GM12865 (cell line): ENCODE results near the gene OTOR.

Experiments used
- DNase-seq: peaks from one replicate; pipeline ENCODE4 v3.0.0; 2010; ENCODE audit warnings: low read depth
- H3K4me3 ChIP-seq: 2 replicates; pipeline ENCODE4 v1.5.1; 2011; ENCODE audit warnings: mild to moderate bottlenecking, low read depth, low read length, control low read depth
- CTCF ChIP-seq: IDR thresholded peaks from 2 replicates; pipeline ENCODE4 v1.5.1; 2011; ENCODE audit warnings: low read length, control low read depth, low read depth, inconsistent platforms; ENCODE audit not compliant: insufficient read depth; ENCODE audit errors: missing control alignments

Gene OTOR

GRCh38 chr20:16745204-16745603 is 3.0 kb upstream of the OTOR start:
- no peak overlapping the region for H3K4me3 ChIP-seq
- no peak for TF ChIP-seq CTCF
- DNase-seq: no peak

- no peak for DNase-seq
- no peak overlapping the region for H3K4me3 ChIP-seq
- no peak for TF ChIP-seq CTCF
Observed at GRCh38 chr20:16747291-16747811, 807 bp upstream of the OTOR start.

GRCh38 chr20:16749573-16749972 is 1.4 kb downstream of the OTOR start:
- no peak for TF ChIP-seq CTCF
- no peak overlapping the region for H3K4me3 ChIP-seq
- DNase-seq: no peak

- DNase-seq: no peak
- TF ChIP-seq CTCF: no peak
- H3K4me3 ChIP-seq: no peak overlapping the region
Observed at GRCh38 chr20:16752082-16752481, 3.9 kb downstream of the OTOR start.

- no peak for DNase-seq
- H3K4me3 ChIP-seq: no peak overlapping the region
- TF ChIP-seq CTCF: no peak
Observed at GRCh38 chr20:16752901-16753300, 4.7 kb downstream of the OTOR start.

GRCh38 chr20:16758454-16759180 is 10.5 kb downstream of the OTOR start:
- no peak for DNase-seq
- TF ChIP-seq CTCF: no peak
- no peak overlapping the region for H3K4me3 ChIP-seq

GRCh38 chr20:16759181-16759563 is 11.0 kb downstream of the OTOR start:
- no peak overlapping the region for H3K4me3 ChIP-seq
- no peak for TF ChIP-seq CTCF

More at GRCh38 chr20:16759181-16759563, 11.0 kb downstream of the OTOR start:
- no peak for DNase-seq
